ENCODE results near the gene OR4C11. TPM values are rescaled to one million over a fixed set of nuclear protein-coding genes. Genes with fewer than 3 reads are reported as not detected.

Gene OR4C11
- total RNA-seq: not detected

- no peak for DNase-seq (ENCODE audit: low spot score in 2 of 2)
- H3K9me3 ChIP-seq: no peaks in the 10 kb centered on the region
- 53 to 60% methylated on average over 2 of the region's 2 CpGs for WGBS, 2 donors
- no peaks in the 10 kb centered on the region for H3K4me1 ChIP-seq
- no peaks in the 10 kb centered on the region for H3K27me3 ChIP-seq
- TF ChIP-seq, protein P1, sequence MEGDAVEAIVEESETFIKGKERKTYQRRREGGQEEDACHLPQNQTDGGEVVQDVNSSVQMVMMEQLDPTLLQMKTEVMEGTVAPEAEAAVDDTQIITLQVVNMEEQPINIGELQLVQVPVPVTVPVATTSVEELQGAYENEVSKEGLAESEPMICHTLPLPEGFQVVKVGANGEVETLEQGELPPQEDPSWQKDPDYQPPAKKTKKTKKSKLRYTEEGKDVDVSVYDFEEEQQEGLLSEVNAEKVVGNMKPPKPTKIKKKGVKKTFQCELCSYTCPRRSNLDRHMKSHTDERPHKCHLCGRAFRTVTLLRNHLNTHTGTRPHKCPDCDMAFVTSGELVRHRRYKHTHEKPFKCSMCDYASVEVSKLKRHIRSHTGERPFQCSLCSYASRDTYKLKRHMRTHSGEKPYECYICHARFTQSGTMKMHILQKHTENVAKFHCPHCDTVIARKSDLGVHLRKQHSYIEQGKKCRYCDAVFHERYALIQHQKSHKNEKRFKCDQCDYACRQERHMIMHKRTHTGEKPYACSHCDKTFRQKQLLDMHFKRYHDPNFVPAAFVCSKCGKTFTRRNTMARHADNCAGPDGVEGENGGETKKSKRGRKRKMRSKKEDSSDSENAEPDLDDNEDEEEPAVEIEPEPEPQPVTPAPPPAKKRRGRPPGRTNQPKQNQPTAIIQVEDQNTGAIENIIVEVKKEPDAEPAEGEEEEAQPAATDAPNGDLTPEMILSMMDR (IDR thresholded peaks at IDR 0.05): no peak
- no peak for TF ChIP-seq EP300 (IDR thresholded peaks at IDR 0.05)
- TF ChIP-seq POLR2A (IDR thresholded peaks at IDR 0.05): no peak
- H3K4me3 ChIP-seq: no peak within 1 kb of the TSS
- no peaks in the 10 kb centered on the region for H3K36me3 ChIP-seq
- no peak within 1 kb of the TSS for H3K27ac ChIP-seq
Observed at GRCh38 chr11:55607545-55607944, at the start of gene OR4C11. OR4C11 (minus strand) TSS chr11:55607645; CDS start chr11:55604373, 3,272 bp downstream.

GRCh38 chr11:55655096-55655495 lies 47.7 kb upstream of the OR4C11 start:
- no peaks in the 10 kb centered on the region for H3K27me3 ChIP-seq
- DNase-seq (ENCODE audit: low spot score in 2 of 2): no peak
- H3K27ac ChIP-seq: no peak overlapping the region
- H3K9me3 ChIP-seq: no peaks in the 10 kb centered on the region
- no peaks in the 10 kb centered on the region for H3K36me3 ChIP-seq
- no peak overlapping the region for H3K4me3 ChIP-seq
- no peak for TF ChIP-seq POLR2A (IDR thresholded peaks at IDR 0.05)
- TF ChIP-seq, protein P1 (IDR thresholded peaks at IDR 0.05): no peak
- H3K4me1 ChIP-seq: no peaks in the 10 kb centered on the region

DNA sequence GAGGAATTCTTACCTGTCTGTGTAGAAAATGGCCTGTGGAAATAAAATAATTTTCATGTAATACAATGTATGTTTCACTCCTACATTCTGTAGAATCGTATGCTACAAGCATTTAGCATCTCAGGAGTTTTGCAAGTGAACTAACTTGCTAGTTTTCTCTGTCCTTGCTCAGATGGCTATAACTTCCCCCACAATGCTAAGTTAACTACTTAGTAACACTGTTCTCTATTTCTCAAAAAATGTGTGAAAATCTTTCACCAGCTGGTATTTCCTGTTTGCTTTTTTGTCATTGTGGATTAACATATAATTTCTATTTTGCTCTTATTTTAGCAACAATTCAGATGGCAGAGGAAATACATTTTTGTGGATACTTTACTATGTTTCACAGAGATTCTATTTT lies 45.1 kb upstream of the OR4C11 start:
- Histone ChIP-seq H3K4me3 (no peak overlapping the region), H3K36me3 (no peaks in the 10 kb centered on the region), H3K27me3 (no peaks in the 10 kb centered on the region), H3K27ac (no peak overlapping the region), H3K4me1 (no peaks in the 10 kb centered on the region), H3K9me3 (no peaks in the 10 kb centered on the region)
- WGBS, 2 donors: 45 to 56% methylated on average over 1 of the region's 1 CpG
- DNase-seq (ENCODE audit: low spot score in 2 of 2): no peak
- TF ChIP-seq EP300 (IDR thresholded peaks at IDR 0.05) (no peak), POLR2A (IDR thresholded peaks at IDR 0.05) (no peak)
- TF ChIP-seq, protein P1 (IDR thresholded peaks at IDR 0.05): no peak

GRCh38 chr11:55648027-55648426 lies 40.6 kb upstream of the OR4C11 start, which contains the start of gene OR4S2:
OR4S2 (plus strand) TSS chr11:55648327; CDS start chr11:55650904, 2,577 bp downstream.
- no peak for TF ChIP-seq EP300 (IDR thresholded peaks at IDR 0.05)
- TF ChIP-seq POLR2A (IDR thresholded peaks at IDR 0.05): no peak
- TF ChIP-seq, protein P1 (IDR thresholded peaks at IDR 0.05): no peak
- H3K4me3 ChIP-seq: no peak within 1 kb of the TSS
- no peaks in the 10 kb centered on the region for H3K36me3 ChIP-seq
- no peaks in the 10 kb centered on the region for H3K4me1 ChIP-seq
- 81 to 88% methylated on average over 2 of the region's 2 CpGs for WGBS, 2 donors
- no peak for DNase-seq (ENCODE audit: low spot score in 2 of 2)
- H3K27ac ChIP-seq: no peak within 1 kb of the TSS
- H3K9me3 ChIP-seq: no peaks in the 10 kb centered on the region
- H3K27me3 ChIP-seq: no peaks in the 10 kb centered on the region

GRCh38 chr11:55634813-55635212 lies 27.4 kb upstream of the OR4C11 start, which contains the start of gene OR4P4:
OR4P4 (plus strand) TSS chr11:55635113.
- H3K4me1 ChIP-seq: no peaks in the 10 kb centered on the region
- no peaks in the 10 kb centered on the region for H3K27me3 ChIP-seq
- TF ChIP-seq, protein P1 (IDR thresholded peaks at IDR 0.05): no peak
- TF ChIP-seq POLR2A (IDR thresholded peaks at IDR 0.05) (no peak), EP300 (IDR thresholded peaks at IDR 0.05) (no peak)
- H3K9me3 ChIP-seq: peaks cover 0 to 4% (median 0%) of the 10 kb centered on the region in 4 donors
- H3K27ac ChIP-seq: no peak within 1 kb of the TSS
- WGBS, 2 donors: 46 to 48% methylated on average over 3 of the region's 3 CpGs
- H3K36me3 ChIP-seq: no peaks in the 10 kb centered on the region
- no peak within 1 kb of the TSS for H3K4me3 ChIP-seq
- no peak for DNase-seq (ENCODE audit: low spot score in 2 of 2)
